HG03066 (cell line): ENCODE data around the gene ATP4B.

Experiments
- ATAC-seq: cut with Tn5 transposase; IDR thresholded peaks from one replicate; pipeline ENCODE4 v1.9.1; 2021; ENCODE audit warnings: low read depth; ENCODE audit not compliant: unreplicated experiment

Gene ATP4B

DNA sequence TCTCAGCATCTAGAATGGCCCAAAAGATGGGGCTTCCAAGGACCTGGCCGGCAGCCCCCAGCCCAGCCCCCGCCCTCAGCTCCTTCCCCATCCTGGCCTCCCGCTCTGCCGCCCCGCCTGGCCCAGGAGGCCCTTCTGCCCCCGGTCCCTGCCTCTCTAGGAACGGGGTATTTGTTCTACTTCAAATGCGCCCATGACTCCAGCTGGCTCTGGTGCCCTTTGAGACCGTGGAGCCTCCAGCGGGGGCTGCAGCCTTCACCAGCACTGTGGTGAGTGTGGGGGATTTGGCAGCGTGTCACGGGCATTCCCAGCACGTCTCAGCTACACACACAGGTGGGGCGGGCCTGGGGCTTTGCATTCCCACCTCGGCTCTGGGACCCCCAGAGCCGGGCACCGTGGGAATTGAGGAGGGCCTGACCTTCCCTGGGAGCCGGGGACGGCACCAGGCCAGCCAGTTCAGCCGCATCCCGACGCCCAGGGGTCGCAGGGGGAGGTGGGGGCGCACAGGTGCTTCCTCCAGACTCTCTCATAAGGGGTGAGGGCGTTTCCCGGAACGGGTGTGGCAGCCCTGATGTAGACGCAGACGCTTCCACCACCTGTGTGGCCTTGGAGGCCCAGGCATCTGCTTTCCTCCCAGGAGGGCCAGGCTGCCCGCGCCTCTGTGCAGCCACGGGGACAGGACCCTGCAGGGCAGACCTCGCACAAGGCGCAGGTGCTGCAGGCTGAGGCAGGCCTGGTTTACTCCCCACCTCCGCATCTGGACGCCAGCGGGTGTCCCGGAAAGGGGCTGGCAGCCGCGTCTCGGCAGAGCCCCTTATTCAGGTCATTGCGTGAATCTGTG lies 947 bp downstream of the ATP4B start:
- ATAC-seq, result no peak

DNA sequence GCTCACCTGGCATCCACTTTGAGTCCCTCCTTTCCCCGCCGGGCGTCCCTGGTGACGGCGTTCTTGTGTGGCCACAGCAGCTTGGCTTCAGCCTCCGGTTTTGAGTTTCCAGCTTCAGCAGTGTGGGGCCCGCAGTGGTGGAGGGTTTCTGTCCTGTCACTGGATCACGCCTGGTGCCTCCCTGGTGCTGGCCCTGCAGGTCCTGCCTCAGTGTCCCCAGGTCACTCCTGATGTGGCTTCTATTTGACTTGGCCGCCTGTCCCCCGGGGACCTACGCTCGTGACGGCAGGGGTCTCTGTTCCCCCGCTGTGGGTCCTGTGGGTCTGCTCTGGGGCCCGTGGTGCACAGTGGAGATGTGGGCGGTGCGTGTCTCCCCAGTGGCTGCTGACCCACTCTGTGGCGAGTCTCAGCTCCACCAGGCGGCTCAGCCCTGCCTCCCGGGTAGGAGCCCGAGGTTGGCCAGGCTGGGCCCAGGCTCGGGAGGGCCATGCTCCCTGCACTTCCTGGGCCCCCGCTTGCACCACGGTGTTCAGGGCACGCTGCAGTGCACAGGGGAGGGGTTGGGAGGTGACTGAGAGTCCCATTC lies 1.9 kb downstream of the ATP4B start:
- ATAC-seq, result no peak

DNA sequence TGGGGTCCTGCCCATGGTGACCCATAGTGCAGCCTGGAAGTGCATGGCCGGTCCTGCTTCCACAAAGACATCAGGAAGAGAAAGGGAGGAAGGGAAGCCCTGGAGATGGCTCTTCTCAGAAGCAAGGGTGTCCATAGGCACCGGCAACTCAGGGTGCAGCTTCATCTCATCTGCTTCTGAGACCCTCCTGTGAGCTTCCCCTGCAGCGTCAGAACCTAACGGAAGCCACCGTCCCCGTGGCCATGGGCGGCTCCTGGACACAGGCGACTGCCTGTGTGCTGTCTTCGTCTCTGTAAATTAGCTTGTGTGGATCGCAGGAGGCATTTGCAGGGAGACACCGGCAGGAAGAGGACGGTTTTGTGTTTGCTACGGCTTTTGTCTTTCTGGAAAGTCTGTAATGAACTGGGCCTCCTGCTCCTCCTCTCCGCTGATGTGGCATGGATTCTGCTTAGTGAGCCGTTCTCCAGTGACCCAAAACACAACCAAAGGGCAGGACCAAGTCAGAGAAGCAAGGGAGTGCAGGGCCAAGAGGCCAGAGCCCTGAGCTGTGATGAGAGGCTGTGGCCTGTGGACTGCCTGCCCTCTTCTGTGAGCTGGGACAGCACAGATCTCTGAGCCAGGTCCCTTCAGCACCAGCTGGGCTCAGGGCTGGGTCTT lies 2.5 kb downstream of the ATP4B start:
- ATAC-seq, result no peak

DNA sequence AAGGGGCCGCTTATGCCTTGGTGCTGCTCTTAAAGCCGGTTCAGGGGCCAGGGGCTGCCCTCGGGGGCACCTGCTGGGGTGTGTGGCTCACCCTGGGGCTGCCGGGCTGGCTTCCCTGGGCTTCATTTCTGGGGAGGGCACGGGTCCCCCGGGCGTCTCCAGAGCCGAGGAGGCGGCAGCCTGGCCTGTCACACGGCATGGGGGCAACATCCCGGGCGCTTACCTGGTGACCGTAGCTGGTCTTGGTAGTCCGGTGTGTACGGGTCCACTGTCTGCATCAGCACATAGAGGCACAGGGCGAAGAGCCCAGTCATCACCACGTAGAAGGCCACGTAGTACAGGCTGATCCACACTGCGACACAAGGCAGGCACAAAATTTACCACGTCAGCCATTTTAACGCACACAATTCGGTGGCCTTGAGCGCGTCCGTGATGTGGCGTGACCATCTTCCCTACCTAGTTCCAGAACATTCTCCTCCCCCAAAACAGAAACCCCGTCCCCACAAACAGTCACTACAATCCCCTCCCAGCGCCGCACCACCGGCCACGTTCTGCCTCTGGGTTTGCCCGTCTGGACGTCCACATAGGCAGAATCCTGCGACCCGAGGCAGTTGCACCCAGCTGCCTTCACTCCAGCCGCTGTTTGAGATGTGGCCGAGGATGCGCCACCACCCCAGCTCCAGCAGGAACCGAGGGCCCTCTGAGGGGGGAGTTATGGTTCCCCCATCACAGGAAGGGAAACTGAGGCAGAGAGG lies 3.2 kb downstream of the ATP4B start:
- ATAC-seq, result no peak

DNA sequence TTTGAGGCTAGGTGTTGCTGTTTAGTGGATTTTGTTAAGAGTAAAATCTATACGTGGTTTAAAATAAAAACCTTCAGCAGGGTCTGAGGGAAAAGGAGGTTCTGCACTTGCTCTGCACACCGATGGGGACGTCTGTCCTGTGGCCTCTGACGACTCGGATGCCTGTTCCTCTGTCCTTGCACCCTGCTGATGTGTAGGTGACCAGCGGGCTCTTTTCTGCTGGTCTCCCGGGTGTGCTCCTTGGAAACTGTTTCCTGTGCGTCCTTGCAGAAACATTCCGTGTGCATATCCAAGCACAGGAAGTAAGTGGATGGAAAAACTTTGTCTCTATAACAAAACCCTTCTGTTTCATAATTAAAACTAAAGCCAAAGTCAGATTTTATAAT lies 3.8 kb downstream of the ATP4B start:
- no peak for ATAC-seq

DNA sequence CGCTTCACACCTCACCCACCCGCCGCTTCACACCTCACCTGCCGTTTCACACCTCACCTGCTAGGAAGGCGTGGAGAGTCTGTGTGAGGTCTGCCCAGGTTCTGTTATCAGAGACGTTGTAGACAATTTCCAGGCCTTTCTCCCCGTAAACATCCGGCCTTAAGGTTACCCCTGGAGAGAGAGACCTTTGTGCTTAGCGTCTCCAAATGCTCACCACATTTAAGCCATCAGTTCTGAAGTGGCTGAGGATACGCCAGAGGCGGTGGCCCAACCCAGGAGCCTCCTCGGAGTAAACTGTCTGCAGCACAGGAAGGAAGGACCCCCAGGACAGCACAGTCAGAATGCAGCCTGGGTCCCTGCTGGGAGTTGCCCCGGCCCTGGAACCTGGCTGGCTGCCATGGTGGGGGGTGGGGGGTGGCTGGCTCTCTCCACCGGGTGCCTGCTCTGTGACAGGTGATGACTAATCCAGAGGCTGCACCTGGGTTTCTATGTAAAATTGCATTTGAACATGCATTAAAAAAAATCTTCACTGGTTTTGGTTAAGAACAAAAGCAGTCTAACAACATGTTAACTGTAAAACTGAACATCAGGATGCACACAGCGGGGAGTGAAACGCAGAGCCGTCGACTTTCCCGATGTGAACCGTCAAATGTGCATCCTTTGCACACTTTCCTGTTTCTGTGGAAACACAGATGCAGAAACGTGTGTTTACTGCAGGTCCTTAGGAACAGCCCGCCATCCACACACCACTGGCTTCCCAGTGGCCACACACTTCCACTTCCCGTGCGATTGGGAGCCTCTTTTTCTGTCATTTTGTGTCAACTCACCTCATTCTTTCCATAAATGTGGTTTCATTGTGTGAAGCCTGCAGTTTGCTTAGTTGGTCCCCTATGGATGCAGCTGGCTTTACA lies 4.5 kb downstream of the ATP4B start:
- ATAC-seq, result no peak

GRCh38 chr13:113652404-113653263 lies 5.4 kb downstream of the ATP4B start:
- no peak for ATAC-seq

DNA sequence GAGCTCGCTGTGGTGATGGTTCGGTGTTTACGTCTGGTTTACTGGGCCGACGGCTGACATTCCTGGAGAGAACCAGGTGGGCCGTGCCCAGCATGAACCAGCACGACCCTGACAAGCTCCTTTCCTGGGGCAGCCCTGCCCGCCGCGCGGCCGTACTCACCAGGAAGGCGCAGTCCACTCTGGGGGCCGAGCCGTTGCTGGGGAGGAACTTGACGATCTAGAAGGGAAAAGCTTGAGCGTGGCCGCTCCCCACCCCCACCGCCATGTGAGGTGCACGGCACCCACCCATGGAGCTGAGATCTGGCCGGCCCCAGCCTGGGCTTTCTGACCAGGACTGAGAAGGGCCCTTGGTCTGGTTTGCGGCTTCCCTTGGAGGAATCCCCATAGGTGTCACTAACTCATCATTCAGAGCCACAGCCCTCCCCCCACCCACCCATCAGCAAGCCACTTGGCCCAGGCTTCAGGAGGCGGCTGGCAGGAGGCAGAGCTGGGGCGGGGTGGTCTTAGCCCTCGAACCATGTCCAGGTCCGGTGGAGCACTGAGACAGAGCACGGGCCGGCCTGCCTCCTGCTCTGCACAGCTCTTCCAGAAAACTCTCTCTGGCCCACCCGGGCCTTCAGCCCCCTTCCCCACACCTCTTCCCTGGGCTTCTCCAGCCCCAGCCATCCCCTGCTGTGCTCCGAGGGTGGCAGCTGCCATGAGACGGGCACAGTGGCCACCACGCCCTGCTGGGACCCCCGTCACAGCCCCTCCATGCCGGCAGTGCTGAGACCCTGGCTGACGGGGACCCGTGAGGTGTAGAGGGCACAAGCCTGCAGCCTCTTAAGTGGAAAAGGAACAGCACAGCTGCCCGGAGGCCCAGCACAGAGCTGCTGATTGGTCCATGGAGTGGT lies 6.2 kb downstream of the ATP4B start:
- no peak for ATAC-seq

GRCh38 chr13:113650731-113651148 lies 7.3 kb downstream of the ATP4B start:
- ATAC-seq, result no peak

GRCh38 chr13:113650275-113650674 lies 7.7 kb downstream of the ATP4B start:
- no peak for ATAC-seq

GRCh38 chr13:113649212-113649611 lies 8.8 kb downstream of the ATP4B start:
- ATAC-seq, result no peak

- ATAC-seq, result no peak
Observed at GRCh38 chr13:113648216-113648610, 9.8 kb downstream of the ATP4B start.

GRCh38 chr13:113647351-113648215 lies 10.4 kb downstream of the ATP4B start:
- ATAC-seq, result no peak

- no peak for ATAC-seq
Observed at GRCh38 chr13:113646921-113647340, 11.1 kb downstream of the ATP4B start.

GRCh38 chr13:113646376-113646775 lies 11.6 kb downstream of the ATP4B start:
- no peak for ATAC-seq

- no peak for ATAC-seq
Observed at GRCh38 chr13:113645329-113645728, 12.7 kb downstream of the ATP4B start.

DNA sequence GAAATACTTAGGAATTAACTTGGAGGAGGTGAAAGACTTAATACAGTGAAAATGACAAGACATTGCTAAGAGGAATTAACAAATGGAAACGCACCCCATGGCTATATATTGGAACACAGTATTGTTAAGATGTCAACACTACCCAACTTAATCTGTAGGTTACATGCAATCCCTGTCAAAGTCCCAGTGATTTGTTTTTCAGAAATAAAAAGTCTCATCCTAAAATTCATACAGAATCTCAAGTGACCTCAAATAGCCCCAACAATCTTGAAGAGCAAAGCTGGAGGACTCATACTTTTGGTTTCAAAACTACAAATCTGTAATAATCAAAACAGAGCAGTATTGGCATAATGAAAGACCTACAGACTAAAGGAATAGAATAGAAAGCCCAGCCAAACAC lies 13.2 kb downstream of the ATP4B start:
- ATAC-seq, result no peak
